Measurements from ENCODE around the gene MYH11.

DNA sequence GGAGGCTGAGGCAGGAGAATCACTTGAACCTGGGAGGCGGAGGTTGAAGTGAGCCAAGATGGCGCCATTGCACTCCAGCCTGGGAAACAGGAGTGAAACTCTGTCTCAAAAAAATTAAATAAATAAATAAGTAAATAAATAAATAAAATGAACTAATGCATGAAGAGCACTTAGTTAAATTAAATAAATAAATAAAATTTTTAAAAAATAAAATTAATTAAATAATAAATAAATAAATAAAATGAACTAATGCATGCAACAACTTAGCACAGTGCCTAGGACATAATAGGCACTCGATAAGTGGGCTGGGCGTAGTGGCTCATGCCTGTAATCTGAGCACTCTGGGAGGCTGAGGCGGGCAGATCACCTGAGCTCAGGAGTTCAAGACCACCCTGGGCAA, 47.1 kb upstream of the MYH11 start:
- TF ChIP-seq YY1 (IDR thresholded peaks at IDR 0.05; ENCODE audit: insufficient read depth, insufficient replicate concordance, low read depth, low read length) (no peak), GLI4 (CRISPR knock-in tag; IDR thresholded peaks at IDR 0.05; ENCODE audit: borderline replicate concordance) (no peak), ZNF598 (CRISPR knock-in tag; IDR thresholded peaks at IDR 0.05; ENCODE audit: borderline replicate concordance) (no peak), RXRA (CRISPR knock-in tag; IDR thresholded peaks at IDR 0.05) (no peak), ZBTB33 (CRISPR knock-in tag; IDR thresholded peaks at IDR 0.05) (no peak)
- TF ChIP-seq, protein P1, sequence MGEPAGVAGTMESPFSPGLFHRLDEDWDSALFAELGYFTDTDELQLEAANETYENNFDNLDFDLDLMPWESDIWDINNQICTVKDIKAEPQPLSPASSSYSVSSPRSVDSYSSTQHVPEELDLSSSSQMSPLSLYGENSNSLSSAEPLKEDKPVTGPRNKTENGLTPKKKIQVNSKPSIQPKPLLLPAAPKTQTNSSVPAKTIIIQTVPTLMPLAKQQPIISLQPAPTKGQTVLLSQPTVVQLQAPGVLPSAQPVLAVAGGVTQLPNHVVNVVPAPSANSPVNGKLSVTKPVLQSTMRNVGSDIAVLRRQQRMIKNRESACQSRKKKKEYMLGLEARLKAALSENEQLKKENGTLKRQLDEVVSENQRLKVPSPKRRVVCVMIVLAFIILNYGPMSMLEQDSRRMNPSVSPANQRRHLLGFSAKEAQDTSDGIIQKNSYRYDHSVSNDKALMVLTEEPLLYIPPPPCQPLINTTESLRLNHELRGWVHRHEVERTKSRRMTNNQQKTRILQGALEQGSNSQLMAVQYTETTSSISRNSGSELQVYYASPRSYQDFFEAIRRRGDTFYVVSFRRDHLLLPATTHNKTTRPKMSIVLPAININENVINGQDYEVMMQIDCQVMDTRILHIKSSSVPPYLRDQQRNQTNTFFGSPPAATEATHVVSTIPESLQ (CRISPR knock-in tag; conservative IDR thresholded peaks at IDR 0.05): no peak

All from HepG2 (cell line).